Daoy (cell line): ENCODE measurements around the gene DRC7. TPM values are rescaled to one million over a fixed set of nuclear protein-coding genes. Genes with fewer than 3 reads are reported as not detected.

Experiments used
- DNase-seq: peaks from one replicate; pipeline ENCODE4 v3.0.0-alpha.2; 2015; ENCODE audit warnings: low read depth
- total RNA-seq: library from RNA; depleted of rRNA; stranded (reverse); fragments of >200 nt; shearing (Covaris generic); gene quantifications from 2 replicates; pipeline ENCODE4 v1.2.3, GENCODE V29; 2014

The DRC7 gene
- total RNA-seq, 1 experiment from 2014 or later: not detected

- no peak for DNase-seq
These were observed 3.7 kb upstream of the DRC7 start for GRCh38 chr16:57690782-57691471.

- DNase-seq: no peak
These were observed 2.0 kb upstream of the DRC7 start for GRCh38 chr16:57692636-57693035.

GRCh38 chr16:57693550-57693949, 1.1 kb upstream of the DRC7 start:
- DNase-seq: no peak

- no peak for DNase-seq
These were observed 328 bp upstream of the DRC7 start for GRCh38 chr16:57694231-57694724.

- no peak for DNase-seq
These were observed 1.1 kb downstream of the DRC7 start for GRCh38 chr16:57695680-57696069.

- no peak for DNase-seq
These were observed 1.6 kb downstream of the DRC7 start for GRCh38 chr16:57696240-57696639.

- DNase-seq: no peak
These were observed 3.4 kb downstream of the DRC7 start for GRCh38 chr16:57697896-57698537.

- DNase-seq: no peak
These were observed 4.3 kb downstream of the DRC7 start for GRCh38 chr16:57698812-57699405.

- DNase-seq: no peak
These were observed 4.9 kb downstream of the DRC7 start for GRCh38 chr16:57699481-57699880.

- no peak for DNase-seq
These were observed 5.3 kb downstream of the DRC7 start for GRCh38 chr16:57699899-57700298.

- DNase-seq: no peak
These were observed 6.4 kb downstream of the DRC7 start for GRCh38 chr16:57700781-57701551.

GRCh38 chr16:57701759-57702371, 7.3 kb downstream of the DRC7 start:
- DNase-seq: no peak

GRCh38 chr16:57703416-57704010, 8.9 kb downstream of the DRC7 start:
- DNase-seq: no peak

- DNase-seq: no peak
These were observed 9.7 kb downstream of the DRC7 start for GRCh38 chr16:57704011-57704904.

GRCh38 chr16:57704905-57705852, 10.6 kb downstream of the DRC7 start:
- DNase-seq: no peak

- no peak for DNase-seq
These were observed 12.1 kb downstream of the DRC7 start for GRCh38 chr16:57706717-57707116.

GRCh38 chr16:57707331-57707730, 12.7 kb downstream of the DRC7 start:
- DNase-seq: no peak

- no peak for DNase-seq
These were observed 13.6 kb downstream of the DRC7 start for GRCh38 chr16:57708168-57708567.

GRCh38 chr16:57709663-57710062, 15.1 kb downstream of the DRC7 start:
- DNase-seq: no peak
